ENCODE results near the gene FAM20A.
"Not testable (repeated sequence)": the region's sequence is repeated elsewhere in the genome, so short reads cannot be mapped to it uniquely, and the experiment has no call there.

FAM20A gene

GRCh38 chr17:68587847-68588246 is 13.3 kb downstream of the FAM20A start:
- no peak for DNase-seq

- no peak for DNase-seq
Measured at GRCh38 chr17:68587026-68587425, 14.1 kb downstream of the FAM20A start.

GRCh38 chr17:68585643-68586042 is 15.5 kb downstream of the FAM20A start:
- DNase-seq: no peak

DNA sequence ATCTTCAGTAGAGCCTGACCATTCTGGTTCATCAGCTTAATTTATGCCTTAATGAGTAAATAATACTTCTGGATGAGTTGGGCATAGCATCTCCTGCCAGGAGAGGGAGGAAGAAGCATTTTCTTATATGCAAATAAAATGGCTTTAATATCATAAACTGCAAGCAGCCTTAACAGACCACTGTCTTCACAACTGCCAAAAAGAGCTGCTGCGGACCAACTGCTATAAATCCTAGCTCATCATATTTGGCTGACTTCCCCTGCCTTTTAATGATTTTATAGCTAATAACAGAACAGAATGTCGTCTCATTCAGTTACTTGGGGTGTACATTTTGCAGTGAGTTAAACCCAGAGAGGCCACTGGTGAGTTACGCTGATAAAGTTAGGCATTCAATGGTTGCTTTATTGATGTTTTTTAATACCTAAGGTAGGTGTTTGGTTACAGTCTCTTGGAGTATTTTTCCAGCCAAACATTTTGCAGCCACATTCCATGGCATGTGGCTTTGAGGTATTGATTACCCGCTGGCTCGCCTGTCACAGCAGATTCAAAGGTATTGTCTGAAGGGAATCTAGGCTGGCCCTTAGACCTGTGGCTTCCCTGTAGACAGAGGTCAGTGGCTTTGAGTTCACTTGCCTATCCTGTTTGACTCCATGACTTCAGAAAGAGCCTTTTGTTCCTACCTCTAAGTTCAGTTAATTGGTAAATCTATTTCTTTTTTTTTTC is 16.4 kb downstream of the FAM20A start:
- DNase-seq: no peak

GRCh38 chr17:68582867-68583266 is 18.3 kb downstream of the FAM20A start:
- DNase-seq: not testable (repeated sequence)

- no peak for DNase-seq
Measured at GRCh38 chr17:68581863-68582645, 19.1 kb downstream of the FAM20A start.

DNA sequence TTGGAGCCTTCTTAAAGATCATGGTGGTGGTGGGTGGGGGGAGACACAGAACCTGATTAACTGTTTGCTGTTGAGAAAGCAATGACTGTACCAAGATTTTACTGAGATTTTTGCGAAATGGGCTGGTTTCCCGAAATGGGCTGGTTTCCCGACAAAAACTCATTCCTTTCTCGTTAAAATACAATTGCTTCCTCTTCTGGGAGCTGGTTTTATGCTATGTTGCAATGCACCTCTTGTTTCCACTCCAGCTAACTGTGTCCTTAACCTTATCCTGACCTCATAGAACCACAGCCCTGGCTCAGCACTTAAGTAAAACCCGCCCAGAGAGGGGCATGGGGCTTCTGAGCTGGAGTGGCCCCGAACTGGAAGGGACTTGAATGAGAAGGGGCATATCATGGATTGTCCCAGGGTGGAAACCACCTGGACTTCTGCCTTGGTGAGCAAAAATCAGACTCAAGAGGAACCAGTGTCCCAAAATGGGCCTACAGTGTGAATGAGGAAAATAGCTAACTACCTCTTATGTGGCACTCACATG is 20.9 kb downstream of the FAM20A start:
- no peak for DNase-seq

DNA sequence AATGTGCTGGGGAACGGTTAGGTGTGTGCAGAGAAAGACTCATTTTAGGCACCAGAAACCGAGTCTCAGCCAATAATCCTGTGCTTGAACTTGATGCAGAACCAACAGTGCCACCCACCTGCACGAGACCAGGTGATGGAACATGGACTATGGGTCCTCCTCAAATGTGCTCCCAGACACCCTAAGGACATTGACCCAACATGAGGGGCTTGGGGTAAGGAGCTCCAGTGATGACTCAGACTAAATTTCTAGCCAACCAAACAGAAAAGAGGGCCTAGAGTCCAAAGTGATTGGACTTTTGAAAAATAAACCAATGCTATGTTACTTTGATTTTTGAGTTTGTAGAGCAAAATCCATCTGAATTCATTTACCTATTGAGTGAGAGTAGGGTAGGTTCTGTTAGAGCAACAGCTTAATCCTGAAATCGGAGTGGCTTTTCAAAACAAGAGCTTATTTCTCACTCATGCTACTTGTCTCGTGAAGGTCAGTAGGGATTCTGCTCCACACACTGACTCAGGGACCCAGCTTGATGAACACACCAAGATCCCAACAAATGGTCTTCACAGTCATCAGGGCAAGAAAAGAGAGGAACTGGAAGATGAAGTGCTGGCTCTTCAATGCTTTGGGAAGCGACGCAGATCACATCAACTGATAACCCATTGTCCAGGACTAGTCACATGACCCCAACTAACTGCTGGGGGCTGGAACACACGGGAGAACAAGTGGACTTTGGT is 21.8 kb downstream of the FAM20A start:
- DNase-seq: no peak

GRCh38 chr17:68578236-68578635 is 22.9 kb downstream of the FAM20A start:
- DNase-seq: no peak

- no peak for DNase-seq
Measured at GRCh38 chr17:68577497-68577821, 23.7 kb downstream of the FAM20A start.

DNA sequence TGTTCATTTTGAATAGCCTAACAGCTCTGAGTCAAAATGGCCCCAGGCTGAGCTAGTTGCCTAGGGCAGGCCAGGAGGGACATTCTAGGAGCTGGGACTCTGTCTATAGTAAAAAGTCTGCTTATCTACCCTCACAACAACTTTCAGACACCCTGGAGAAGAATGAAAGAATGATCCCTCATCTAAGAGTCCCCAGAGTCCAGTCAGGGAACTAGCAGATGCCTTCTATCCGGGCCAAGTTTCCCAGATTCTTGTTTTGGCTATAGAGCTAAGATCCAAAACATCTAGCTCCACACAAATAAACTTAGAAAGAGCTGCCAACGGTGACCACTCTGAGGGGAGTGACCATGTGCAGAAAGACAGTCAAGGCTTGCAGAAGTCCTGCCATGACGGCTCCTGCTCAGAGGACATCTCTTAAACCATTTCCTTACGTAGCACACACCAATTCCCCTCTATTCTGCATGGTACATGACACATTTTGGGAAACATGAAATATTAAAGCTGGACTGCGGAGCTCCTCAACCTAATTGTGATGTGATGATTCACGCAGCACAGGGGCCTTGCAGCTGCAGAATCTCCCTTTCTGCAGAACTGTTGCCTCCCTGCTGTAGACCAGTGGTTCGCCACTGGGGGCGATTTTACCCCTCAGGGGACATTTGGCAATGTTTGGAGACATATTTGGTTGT is 24.2 kb downstream of the FAM20A start:
- DNase-seq: no peak

DNA sequence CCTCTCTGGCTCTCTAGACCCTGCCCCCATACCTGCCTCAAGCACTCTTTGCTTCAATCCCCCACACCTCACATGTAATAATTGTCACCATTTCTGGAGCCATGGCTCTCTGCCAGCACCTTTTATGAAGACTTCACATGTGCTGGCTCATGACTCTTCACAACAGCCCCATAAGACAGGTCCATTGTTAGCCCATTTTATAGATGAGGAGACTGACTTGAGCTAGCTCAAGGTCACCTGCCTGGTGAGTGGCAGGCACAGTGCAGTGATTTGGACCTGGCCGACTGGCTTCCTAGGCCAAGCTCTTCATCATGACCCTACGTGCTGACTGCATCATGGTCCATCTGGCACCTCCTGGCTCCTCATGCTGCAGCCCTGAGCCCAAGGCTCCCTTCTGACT is 25.0 kb downstream of the FAM20A start:
- no peak for DNase-seq

DNA sequence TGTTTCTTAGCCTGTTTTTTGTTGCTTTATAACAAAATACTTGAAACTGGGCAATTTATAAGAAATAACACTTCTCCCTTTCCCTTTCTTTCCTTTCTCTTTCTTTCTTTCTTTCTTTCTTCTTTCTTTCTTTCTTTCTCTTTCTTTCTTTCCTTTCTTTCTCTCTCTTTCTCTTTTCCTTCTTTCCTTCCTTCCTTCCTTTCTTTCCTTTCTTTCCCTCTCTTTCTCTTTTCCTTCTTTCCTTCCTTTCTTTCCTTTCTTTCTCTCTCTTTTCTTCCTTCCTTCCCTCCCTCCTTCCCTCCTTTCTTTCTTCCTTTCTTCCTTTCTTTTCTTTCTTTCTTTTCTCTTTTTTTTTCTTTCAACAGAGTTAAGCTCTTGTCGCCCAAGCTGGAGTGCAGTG is 27.8 kb downstream of the FAM20A start:
- no peak for DNase-seq

GRCh38 chr17:68572138-68572842 is 28.9 kb downstream of the FAM20A start:
- DNase-seq: no peak

DNA sequence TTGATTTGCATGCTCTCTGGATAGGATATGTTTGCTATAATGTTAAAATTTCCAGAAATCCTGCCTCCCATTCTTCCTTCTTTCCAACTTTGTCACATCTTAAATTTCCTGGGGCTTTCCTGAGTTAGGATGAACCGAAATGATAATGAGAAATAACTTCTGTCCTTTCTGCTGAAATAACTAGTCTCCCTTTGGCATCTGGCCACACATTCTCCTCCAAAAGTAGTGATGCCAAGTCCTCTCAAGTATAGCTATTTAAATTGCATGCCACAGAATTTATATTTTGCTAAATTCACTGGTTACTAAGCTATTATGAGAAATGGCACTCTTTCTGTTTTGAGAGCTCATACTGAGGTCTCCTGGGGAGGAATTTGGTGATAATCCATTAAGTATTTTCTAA is 30.6 kb downstream of the FAM20A start:
- no peak for DNase-seq

GRCh38 chr17:68569346-68569745 is 31.8 kb downstream of the FAM20A start:
- no peak for DNase-seq

DNA sequence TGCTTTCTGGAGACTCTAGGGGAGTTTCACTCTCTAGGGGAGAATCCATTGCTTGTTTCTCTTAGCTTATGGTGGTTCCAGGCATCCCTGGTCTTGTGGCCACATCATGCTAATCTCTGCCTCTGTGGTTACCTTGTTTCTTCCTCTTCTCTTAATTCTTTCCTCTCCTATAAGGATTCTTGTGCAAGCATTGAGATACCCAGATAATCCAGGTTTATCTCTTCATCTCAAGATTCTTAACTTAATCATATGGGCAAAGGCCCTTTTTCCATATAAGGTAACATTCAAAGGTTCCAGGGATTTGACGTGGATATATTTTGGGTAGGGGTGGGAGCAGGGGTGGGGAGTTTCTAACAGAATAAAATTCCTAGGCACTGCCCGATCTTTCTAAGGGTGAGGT is 32.6 kb downstream of the FAM20A start:
- no peak for DNase-seq

GRCh38 chr17:68567581-68567980 is 33.6 kb downstream of the FAM20A start:
- no peak for DNase-seq

GRCh38 chr17:68567035-68567434 is 34.1 kb downstream of the FAM20A start:
- DNase-seq: no peak

DNA sequence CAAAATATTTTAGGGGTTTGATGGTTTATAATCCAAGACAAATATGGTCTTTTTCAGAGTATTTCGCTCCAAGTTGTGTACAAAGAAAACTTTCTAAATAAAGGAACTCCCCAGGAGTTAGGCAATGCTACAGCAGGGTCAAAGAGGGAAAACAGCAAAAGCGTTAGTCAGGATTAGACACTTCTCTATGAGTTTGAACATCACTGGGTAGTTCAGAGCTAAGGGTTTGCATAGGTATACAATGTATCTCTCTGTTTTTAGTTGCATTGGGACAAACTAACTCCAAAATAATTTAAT is 34.8 kb downstream of the FAM20A start:
- DNase-seq: no peak

DNA sequence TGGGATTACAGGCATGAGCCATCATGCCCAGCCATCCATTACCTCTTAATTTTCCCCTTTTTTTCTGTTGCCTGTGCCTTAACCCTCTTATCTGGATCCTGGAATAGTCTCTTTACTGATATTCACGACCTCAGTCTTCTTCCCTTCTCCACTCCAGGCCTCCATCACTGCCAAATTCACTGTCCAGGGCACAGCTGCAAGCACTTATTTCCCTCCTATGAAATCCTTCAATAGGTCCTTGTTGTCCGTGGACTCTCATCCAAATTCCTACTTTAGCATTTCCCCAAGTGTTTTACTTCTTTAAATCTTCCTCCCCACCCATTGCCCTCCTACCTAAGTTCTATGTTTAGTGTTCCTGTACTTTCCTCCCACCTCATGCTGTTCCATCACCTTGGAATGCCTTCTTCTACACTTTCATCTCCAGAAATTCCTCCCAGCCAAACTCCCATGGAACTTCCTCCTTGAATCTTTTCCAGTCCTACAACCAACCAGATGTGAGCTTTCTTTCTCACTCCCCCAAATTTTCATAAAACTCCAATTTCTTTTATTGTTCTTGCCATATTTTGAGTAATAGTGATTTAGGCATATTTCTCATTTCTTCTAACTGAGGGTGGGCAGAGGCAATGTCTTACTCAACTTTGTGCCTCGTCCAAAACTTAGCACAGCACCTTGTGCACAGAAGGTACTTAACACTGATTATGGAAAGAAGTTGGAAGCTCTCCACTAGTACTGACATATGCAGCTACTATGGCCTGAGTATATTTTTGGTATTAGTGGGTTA is 35.3 kb downstream of the FAM20A start:
- no peak for DNase-seq
